Activated CD8-positive, alpha-beta memory T cell treated with anti-CD3 and anti-CD28 coated beads, Interleukin-2, amount 10 ng/mL, durations not matched to agents 7 days and 5 days (primary cell): ENCODE results near the gene DNAH7. TPM values are rescaled to one million over a fixed set of nuclear protein-coding genes. Genes with fewer than 3 reads are reported as not detected.

Experiments used
- ATAC-seq: fragments of 150-1000 bp; cut with Tn5 transposase; one replicate; pipeline ENCODE4 v1.10.0; 2021; ENCODE audit warnings: moderate library complexity
- CTCF ChIA-PET: fragments of 350-600 bp; sonication (Branson Sonifier 250); formaldehyde crosslinking; loops from one replicate; lab custom pipeline; 2021; ENCODE audit warnings: antibody characterized with exemption; lab: Charles Lee
- DNase-seq: peaks from one replicate; pipeline ENCODE4 v3.0.0-alpha.2; 2020
- H3K27ac Mint-ChIP-seq: one replicate; pipeline ENCODE4 v1.8.0; 2021; ENCODE audit warnings: mild to moderate bottlenecking, mixed read lengths
- H3K27me3 Mint-ChIP-seq: one replicate; pipeline ENCODE4 v1.8.0; 2021; ENCODE audit warnings: mixed read lengths
- H3K36me3 Mint-ChIP-seq: one replicate; pipeline ENCODE4 v1.8.0; 2021; ENCODE audit warnings: mild to moderate bottlenecking, mixed read lengths
- H3K4me1 Mint-ChIP-seq: one replicate; pipeline ENCODE4 v1.8.0; 2021; ENCODE audit warnings: mixed read lengths
- H3K4me3 Mint-ChIP-seq: one replicate; pipeline ENCODE4 v1.8.0; 2021; ENCODE audit warnings: mild to moderate bottlenecking, moderate library complexity, mixed read lengths
- H3K9me3 Mint-ChIP-seq: one replicate; pipeline ENCODE4 v1.8.0; 2022; ENCODE audit warnings: low read depth, mixed read lengths
- total RNA-seq, 2 experiments: library from RNA; stranded (reverse); gene quantifications; one replicate each; pipeline ENCODE4 v1.2.3, GENCODE V29; 2021

Gene DNAH7
- total RNA-seq, 2 experiments from 2014 or later = 0.20 TPM; not detected in 1

DNA sequence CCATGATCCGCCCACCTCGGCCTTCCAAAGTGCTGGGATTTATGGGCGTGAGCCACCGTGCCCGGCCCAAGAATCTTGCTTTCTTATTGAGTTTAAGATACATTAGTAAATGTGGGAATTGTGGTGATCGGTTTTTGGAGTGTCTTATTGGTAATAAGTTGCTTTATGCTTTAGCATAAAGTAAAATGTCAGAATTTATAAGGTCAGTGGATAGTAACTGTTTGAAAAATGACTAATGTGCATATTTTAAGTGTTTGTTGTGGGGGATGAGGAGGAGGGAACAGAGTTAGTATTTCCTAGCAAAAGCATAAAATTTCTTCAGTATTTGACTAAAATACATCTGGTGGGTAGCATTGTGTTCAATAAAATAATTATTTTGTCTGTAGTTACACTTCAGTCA, 334.2 kb downstream of the DNAH7 start:
- CTCF ChIA-PET = no interaction called here
- no peak for DNase-seq
- no peak for ATAC-seq
- Mint-ChIP-seq H3K27me3 (no peaks in the 10 kb centered on the region), H3K4me3 (no peak overlapping the region), H3K4me1 (peaks cover 4% of the 10 kb centered on the region), H3K27ac (no peak overlapping the region), H3K9me3 (no peaks in the 10 kb centered on the region), H3K36me3 (peaks cover 44% of the 10 kb centered on the region)

DNA sequence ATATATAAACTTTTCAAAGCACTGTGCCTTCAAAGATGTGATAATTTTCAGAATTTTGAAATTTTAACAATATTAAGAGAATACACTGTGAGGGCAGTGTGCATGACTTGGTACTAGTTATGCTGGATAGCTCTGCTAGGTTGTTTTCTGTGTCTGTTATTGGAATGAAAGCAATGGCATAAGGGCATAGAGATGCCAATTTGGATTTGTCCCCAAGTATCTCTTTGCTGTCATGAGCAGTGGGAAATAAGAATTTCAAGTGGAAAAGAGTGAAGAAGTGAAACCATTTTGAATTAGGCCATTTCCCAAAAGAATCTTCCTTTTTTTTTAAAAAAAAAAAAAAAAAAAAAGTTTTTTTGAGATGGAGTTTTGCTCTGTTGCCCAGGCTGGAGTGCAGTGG, 334.8 kb downstream of the DNAH7 start:
- no peak overlapping the region for H3K4me3 Mint-ChIP-seq
- H3K27ac Mint-ChIP-seq = no peak overlapping the region
- ATAC-seq (no peak), DNase-seq (no peak)
- no peaks in the 10 kb centered on the region for H3K27me3 Mint-ChIP-seq
- no peaks in the 10 kb centered on the region for H3K9me3 Mint-ChIP-seq
- H3K4me1 Mint-ChIP-seq = peaks cover 4% of the 10 kb centered on the region
- CTCF ChIA-PET = interaction anchor here (0.7 kb wide), 1 partner anchor 911 kb away, joined by 3 read pairs; no protein-coding TSS in a partner anchor
- H3K36me3 Mint-ChIP-seq = peaks cover 47% of the 10 kb centered on the region

DNA sequence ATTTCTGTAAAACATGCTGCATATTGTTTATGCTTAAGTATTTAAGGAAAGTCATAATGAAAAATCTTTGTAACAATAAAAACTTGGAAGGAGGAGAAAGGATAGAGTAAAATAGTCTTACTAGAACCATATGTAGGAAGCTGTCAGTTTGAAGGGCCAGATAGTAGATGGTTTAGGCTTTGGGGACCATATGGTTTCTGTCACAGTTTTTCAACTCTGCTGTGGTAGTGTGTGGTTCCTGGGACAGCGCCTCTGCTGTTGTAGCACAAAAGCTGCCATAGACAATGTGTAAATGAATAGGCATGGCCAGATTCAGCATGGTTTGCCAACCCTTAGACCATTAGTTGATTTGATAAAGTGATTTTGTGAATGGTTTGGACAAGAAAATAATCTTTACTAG, 336.1 kb downstream of the DNAH7 start:
- no peak for DNase-seq
- Mint-ChIP-seq H3K9me3 (no peaks in the 10 kb centered on the region), H3K4me1 (peaks cover 4% of the 10 kb centered on the region), H3K27me3 (no peaks in the 10 kb centered on the region), H3K27ac (no peak overlapping the region), H3K36me3 (peaks cover 48% of the 10 kb centered on the region), H3K4me3 (no peak overlapping the region)
- no peak for ATAC-seq
- CTCF ChIA-PET = no interaction called here

DNA sequence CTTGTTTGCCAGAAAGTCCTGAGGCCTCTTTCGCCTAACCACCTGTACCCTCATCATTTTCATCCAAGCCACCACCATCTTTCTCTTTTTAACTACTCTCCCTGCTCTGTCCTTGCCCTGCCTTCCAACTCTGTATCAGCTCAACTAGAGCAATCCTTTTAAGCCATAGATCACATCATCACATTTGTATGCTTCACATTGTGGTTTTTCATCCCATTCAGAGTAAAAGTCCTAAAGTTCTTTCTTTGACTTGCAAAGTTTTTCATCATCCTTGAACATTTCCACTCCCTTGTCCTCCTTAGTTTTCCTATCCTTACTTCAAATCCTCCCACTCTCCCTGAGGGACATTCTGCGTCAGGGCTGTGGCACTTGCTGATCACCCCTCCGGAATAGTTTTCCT, 337.7 kb downstream of the DNAH7 start:
- peaks cover 4% of the 10 kb centered on the region for H3K4me1 Mint-ChIP-seq
- H3K27me3 Mint-ChIP-seq = no peaks in the 10 kb centered on the region
- peaks cover 48% of the 10 kb centered on the region for H3K36me3 Mint-ChIP-seq
- no peaks in the 10 kb centered on the region for H3K9me3 Mint-ChIP-seq
- ATAC-seq (no peak), DNase-seq (no peak)
- no peak overlapping the region for H3K4me3 Mint-ChIP-seq
- CTCF ChIA-PET = interaction anchor here (1.3 kb wide), 1 partner anchor 9 kb away, joined by 3 read pairs; no protein-coding TSS in a partner anchor
- no peak overlapping the region for H3K27ac Mint-ChIP-seq

DNA sequence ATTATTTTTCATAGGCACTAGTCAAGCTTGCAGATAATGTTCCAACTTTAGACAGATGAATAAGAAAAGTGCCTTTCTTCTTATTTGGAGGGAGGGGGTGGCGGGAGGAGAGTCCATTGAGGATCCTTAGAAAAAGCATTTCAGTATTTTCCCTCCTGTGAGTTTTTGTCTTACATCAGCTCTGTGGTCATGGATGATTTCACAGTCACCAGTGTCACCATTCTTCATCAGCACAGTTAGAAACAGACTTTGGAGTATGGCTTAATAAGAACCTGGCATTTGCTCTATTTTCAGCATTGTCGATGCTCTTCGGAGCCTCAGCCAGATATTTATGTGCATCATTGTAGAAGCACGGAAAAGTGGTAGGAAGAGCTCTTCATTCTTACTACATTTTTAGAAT, 341.5 kb downstream of the DNAH7 start:
- Mint-ChIP-seq H3K27me3 (no peaks in the 10 kb centered on the region), H3K27ac (no peak overlapping the region), H3K36me3 (peaks cover 35% of the 10 kb centered on the region), H3K4me1 (peaks cover 4% of the 10 kb centered on the region), H3K4me3 (no peak overlapping the region), H3K9me3 (no peaks in the 10 kb centered on the region)
- no peak for DNase-seq
- ATAC-seq = no peak
- CTCF ChIA-PET = no interaction called here

DNA sequence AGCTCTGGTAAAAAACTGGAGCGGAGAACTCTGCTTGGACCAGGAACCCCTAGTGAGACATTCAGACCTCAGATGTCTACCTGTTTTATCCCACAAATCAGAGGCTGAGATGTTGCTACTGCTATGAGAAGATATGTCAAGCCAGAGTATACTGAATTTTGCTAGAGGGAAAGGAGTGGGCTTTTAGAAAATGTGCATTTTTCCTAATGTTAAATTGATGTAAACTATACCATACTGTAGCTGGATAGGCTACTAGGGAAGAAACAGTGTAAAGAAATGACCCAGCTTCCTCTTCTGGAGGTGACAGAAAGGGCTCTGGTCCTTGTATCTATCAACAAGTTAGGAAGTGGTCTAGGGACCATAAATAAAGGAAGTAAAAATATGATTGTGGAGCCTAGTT, 346.6 kb downstream of the DNAH7 start:
- DNase-seq = no peak
- CTCF ChIA-PET = no interaction called here
- Mint-ChIP-seq H3K9me3 (no peaks in the 10 kb centered on the region), H3K36me3 (peaks cover 21% of the 10 kb centered on the region), H3K27me3 (no peaks in the 10 kb centered on the region), H3K27ac (no peak overlapping the region), H3K4me3 (no peak overlapping the region), H3K4me1 (peaks cover 4% of the 10 kb centered on the region)
- ATAC-seq = no peak

DNA sequence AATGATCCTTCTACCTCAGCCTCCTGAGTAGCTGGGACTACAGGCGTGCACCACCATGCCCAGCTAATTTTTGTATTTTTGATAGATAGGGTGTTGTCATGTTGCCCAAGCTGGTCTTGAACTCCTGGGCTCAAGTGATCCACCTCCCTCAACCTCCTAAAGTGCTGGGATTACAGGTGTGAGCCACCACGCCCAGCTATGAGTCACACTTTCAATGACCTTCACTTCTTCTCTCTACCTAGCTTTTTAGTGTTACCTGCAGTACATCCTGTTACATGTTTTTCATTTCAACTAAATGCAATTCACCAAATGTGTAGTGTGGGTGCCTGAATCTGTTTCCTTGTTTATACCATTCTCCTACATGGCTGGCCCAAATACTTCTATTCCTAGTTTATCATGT, 347.6 kb downstream of the DNAH7 start:
- peaks cover 4% of the 10 kb centered on the region for H3K4me1 Mint-ChIP-seq
- no peak overlapping the region for H3K4me3 Mint-ChIP-seq
- no peaks in the 10 kb centered on the region for H3K9me3 Mint-ChIP-seq
- no peak for DNase-seq
- peaks cover 27% of the 10 kb centered on the region for H3K36me3 Mint-ChIP-seq
- H3K27ac Mint-ChIP-seq = no peak overlapping the region
- no peaks in the 10 kb centered on the region for H3K27me3 Mint-ChIP-seq
- CTCF ChIA-PET = no interaction called here
- no peak for ATAC-seq

DNA sequence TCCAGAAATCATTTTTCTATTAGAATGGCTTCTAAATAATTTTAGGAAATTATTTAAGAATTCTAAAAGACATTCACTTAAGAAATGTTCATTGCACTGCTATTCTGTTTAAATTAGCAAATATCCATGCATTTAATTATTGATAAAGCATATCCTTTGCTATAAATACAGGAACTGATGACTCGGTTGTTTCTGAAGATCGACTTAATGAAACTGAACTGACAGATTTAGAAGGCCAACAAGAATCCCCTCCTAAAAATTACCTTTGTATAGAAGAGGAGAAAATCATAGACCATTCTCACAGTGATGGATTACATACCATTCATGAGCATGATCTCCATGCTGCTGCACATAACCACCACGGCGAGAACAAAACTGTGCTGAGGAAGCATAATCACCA, 352.2 kb downstream of the DNAH7 start:
- Mint-ChIP-seq H3K27me3 (no peaks in the 10 kb centered on the region), H3K9me3 (no peaks in the 10 kb centered on the region), H3K36me3 (peaks cover 39% of the 10 kb centered on the region), H3K4me3 (no peak overlapping the region), H3K27ac (no peak overlapping the region), H3K4me1 (peaks cover 4% of the 10 kb centered on the region)
- CTCF ChIA-PET = no interaction called here
- ATAC-seq (no peak), DNase-seq (no peak)

DNA sequence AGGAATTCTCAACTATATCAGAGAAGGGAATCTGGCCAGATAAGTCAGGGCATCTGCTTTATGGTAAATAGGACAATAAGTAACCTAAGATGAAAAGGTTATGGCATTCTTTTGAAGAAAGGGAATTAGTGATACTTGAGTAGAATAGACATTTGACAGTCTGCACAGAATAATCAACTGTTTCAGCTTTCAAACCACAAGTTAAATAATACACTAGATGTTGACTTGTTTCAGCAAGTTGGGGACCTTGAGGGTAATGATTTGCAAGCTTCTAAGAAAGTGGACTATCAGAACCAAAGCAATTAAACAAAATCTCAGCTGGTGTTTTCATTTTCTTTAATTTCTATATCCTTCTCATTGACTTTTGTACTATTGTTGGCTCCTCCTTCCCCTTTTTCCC, 357.2 kb downstream of the DNAH7 start:
- DNase-seq = no peak
- CTCF ChIA-PET = interaction anchor here (1.0 kb wide), 1 partner anchor 18 kb away, joined by 3 read pairs; no protein-coding TSS in a partner anchor
- Mint-ChIP-seq H3K9me3 (no peaks in the 10 kb centered on the region), H3K27me3 (no peaks in the 10 kb centered on the region), H3K36me3 (peaks cover 33% of the 10 kb centered on the region), H3K4me1 (no peaks in the 10 kb centered on the region), H3K4me3 (no peak overlapping the region), H3K27ac (no peak overlapping the region)
- no peak for ATAC-seq

DNA sequence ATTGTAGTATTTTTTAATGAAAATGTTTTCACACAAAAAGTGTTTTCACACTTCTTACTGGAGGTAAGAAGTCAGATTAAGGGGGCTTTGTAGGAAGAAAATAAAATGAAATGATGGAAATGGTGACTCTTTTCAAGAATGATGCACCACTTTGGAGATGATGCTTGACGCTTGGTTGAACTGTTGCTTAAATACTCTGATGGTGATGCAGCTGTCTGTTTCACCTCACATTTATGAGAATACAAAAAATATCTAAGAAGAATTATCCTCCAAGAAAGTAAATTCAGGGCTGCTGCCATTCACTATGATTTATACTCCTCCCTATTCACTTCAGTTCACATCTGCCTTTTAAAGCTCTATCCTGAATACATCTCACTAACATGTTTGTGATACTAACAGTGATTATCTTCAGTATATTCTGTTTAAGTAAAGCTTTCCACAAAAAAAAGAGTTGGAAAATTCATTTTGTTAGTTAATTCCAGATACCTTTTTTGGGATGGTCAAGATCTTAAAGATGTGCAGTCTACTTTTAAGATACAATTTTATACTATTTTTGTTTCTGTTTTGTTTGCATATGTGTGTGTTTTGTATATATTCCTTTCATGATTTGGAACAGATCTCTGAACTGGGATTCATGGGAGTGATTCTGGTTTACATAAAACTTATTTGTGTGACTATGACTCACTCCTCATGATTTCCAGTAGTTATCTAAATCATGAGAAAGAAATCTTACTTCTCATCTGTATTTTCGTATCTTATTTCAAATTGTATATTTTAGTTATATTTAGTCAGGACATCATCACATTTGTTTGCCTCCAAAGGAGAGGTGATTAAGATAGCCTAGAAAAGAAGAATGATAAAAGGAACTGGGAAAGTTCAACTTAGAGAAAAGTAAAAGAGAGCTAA, 358.5 kb downstream of the DNAH7 start:
- no peaks in the 10 kb centered on the region for H3K27me3 Mint-ChIP-seq

DNA sequence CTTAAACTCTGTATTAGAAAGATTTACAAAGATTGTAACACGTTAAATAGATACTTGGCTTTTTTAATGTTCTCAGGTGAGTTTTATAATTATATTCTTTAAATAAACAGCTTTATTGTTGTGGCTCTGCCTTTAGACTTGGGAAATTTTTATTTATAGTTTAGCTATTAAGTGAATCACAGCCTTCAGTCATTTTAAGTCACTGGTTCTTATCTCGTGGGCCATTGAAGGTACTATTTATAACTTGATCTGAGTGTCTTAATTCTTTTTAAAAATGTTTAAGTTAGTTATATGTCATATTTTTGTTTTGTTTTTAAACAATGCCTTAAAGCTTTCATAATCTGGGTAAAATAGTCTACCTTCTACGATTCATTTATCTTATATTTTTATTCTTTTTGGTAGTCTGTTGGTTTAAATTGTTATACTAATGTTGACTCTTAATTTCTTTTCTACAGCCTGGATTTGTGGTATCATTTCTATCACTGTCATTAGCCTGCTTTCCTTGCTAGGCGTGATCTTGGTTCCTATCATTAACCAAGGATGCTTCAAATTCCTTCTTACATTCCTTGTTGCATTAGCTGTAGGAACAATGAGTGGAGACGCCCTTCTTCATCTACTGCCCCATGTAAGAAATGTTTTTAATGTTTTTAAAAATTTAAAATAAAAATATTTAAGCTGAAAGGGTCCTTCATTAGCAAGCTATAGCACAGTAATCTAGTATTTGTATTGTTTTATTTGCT, 362.3 kb downstream of the DNAH7 start:
- H3K27ac Mint-ChIP-seq = no peak overlapping the region
- H3K9me3 Mint-ChIP-seq = no peaks in the 10 kb centered on the region
- peaks cover 30% of the 10 kb centered on the region for H3K36me3 Mint-ChIP-seq
- CTCF ChIA-PET = interaction anchor here (1.1 to 1.3 kb wide), 2 partner anchors 10 to 42 kb away, joined by 3 to 6 read pairs; no protein-coding TSS in a partner anchor
- H3K4me3 Mint-ChIP-seq = no peak overlapping the region
- no peak for ATAC-seq
- H3K27me3 Mint-ChIP-seq = no peaks in the 10 kb centered on the region
- no peaks in the 10 kb centered on the region for H3K4me1 Mint-ChIP-seq
- DNase-seq = no peak

More for the DNA sequence above, 358.5 kb downstream of the DNAH7 start:
- ATAC-seq = no peak
- H3K4me3 Mint-ChIP-seq = no peak overlapping the region
- CTCF ChIA-PET = no interaction called here
- no peak overlapping the region for H3K27ac Mint-ChIP-seq
- H3K9me3 Mint-ChIP-seq = no peaks in the 10 kb centered on the region
- DNase-seq = no peak
- no peaks in the 10 kb centered on the region for H3K4me1 Mint-ChIP-seq
- H3K36me3 Mint-ChIP-seq = peaks cover 30% of the 10 kb centered on the region

DNA sequence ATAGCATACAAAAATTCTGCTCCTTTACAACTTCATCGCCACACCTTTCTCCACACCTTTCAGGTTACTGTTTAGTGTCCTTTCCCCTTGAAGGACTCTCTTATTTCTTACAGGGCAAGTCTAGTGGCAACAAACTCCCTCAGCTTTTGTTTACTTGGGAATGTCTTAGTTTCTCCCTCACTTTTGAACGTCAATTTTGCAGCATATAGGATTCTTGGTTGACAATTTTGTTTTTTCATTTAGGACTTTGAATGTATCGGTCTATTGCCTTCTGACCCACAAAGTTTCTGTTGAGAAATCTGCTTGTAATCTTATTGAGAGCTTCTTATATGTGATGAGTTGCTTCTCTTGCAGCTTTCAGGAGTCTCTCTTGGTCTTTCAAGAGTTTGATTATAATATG, 368.2 kb downstream of the DNAH7 start:
- ATAC-seq (no peak), DNase-seq (no peak)
- Mint-ChIP-seq H3K27ac (no peak overlapping the region), H3K36me3 (peaks cover 44% of the 10 kb centered on the region), H3K9me3 (peaks cover 10% of the 10 kb centered on the region), H3K4me1 (peaks cover 3% of the 10 kb centered on the region), H3K27me3 (no peaks in the 10 kb centered on the region), H3K4me3 (no peak overlapping the region)
- CTCF ChIA-PET = no interaction called here

DNA sequence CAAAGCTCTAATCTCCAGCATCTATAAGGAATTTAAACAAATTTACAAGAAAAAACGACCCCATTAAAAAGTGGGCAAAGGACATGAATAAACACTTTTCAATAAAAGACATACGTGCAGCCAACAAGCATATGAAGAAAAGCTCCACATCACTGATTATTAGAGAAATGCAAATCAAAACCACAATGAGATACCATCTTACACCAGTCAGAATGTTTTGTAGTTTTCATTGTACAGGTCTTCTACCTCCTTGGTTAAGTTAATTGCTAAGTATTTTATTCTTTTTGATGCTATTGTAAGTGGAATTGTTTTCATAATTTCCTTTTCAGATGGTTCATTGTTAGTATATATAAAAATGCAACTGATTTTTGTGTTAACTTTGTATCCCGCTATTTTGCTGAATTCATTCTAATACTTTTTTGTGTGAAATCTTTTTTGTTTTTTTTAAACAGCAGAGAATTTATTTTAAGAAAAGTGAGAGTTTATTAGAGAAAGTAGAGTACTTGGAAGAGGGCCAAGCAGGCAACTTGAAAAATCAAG, 370.9 kb downstream of the DNAH7 start:
- Mint-ChIP-seq H3K27me3 (no peaks in the 10 kb centered on the region), H3K4me1 (peaks cover 16% of the 10 kb centered on the region), H3K36me3 (peaks cover 58% of the 10 kb centered on the region), H3K4me3 (no peak overlapping the region), H3K27ac (no peak overlapping the region), H3K9me3 (peaks cover 15% of the 10 kb centered on the region)
- no peak for DNase-seq
- no peak for ATAC-seq
- CTCF ChIA-PET = no interaction called here
